HEK293 (cell line): ENCODE data around the gene SPECC1.

Source experiments
- CTCF ChIA-PET: fragments of 350-600 bp; formaldehyde crosslinking; extraction: SDS; loops from one replicate; lab custom pipeline; 2021; ENCODE audit warnings: antibody characterized with exemption; lab: Yijun Ruan, JAX
- POLR2A ChIA-PET: fragments of 300-600 bp; formaldehyde crosslinking; extraction: SDS; loops from one replicate; lab custom pipeline; 2020; ENCODE audit warnings: antibody characterized with exemption, inconsistent platforms; lab: Yijun Ruan, JAX
- H3K27ac ChIP-seq: fragments of 200-500 bp; sonication (Bioruptor generic); 2 replicates; pipeline ENCODE4 v1.5.1; 2014; ENCODE audit warnings: low read depth, low read length, control low read depth, inconsistent platforms; ENCODE audit errors: extremely low read depth
- H3K36me3 ChIP-seq, 2 experiments: fragments of 200-500 bp in 1 of 2; sonication (Bioruptor generic) in 1 of 2; 1 replicate in 1 of 2; 2 replicates in 1 of 2; pipeline ENCODE4 v1.5.1; 2014 to 2017; ENCODE audit warnings: inconsistent platforms in 2 of 2, low read length in 2 of 2; ENCODE audit not compliant: control insufficient read depth in 2 of 2, insufficient read depth in 1 of 2
- H3K4me1 ChIP-seq: fragments of 200-500 bp; sonication (Bioruptor generic); 2 replicates; pipeline ENCODE4 v1.5.1; 2014; ENCODE audit warnings: mild to moderate bottlenecking, low read length, inconsistent platforms; ENCODE audit not compliant: control insufficient read depth, insufficient read depth
- H3K4me3 ChIP-seq: 2 replicates; pipeline ENCODE4 v1.5.1; 2011; ENCODE audit warnings: low read depth, mild to moderate bottlenecking, control low read depth, low read length, moderate library complexity
- H3K9me3 ChIP-seq: fragments of 200-500 bp; sonication (Bioruptor generic); 2 replicates; pipeline ENCODE4 v1.5.1; 2014; ENCODE audit warnings: low read depth, low read length, inconsistent platforms; ENCODE audit not compliant: control insufficient read depth, insufficient read depth
- BCL6B ChIP-seq: fragments of 450-650 bp; formaldehyde crosslinking; IDR thresholded peaks from 2 replicates; pipeline ENCODE4 v1.5.1; 2017; ENCODE audit warnings: missing biosample characterization, missing genetic modification characterization
- HOXC10 ChIP-seq: sonication (generic); formaldehyde crosslinking; IDR thresholded peaks from 2 replicates; pipeline ENCODE4 v1.8.1; 2023; ENCODE audit warnings: mild to moderate bottlenecking, missing genetic modification reagents
- RBAK ChIP-seq: fragments of 450-650 bp; formaldehyde crosslinking; IDR thresholded peaks from 2 replicates; pipeline ENCODE4 v1.5.1; 2016; ENCODE audit warnings: missing biosample characterization, missing genetic modification characterization
- REST ChIP-seq: fragments of 450-650 bp; formaldehyde crosslinking; IDR thresholded peaks from 2 replicates; pipeline ENCODE4 v1.5.1; 2016; ENCODE audit warnings: missing biosample characterization, missing genetic modification characterization
- SALL2 ChIP-seq: fragments of 450-650 bp; formaldehyde crosslinking; IDR thresholded peaks from 2 replicates; pipeline ENCODE4 v1.5.0; 2017; ENCODE audit warnings: missing biosample characterization, mild to moderate bottlenecking, missing genetic modification characterization, borderline replicate concordance
- SETDB1 ChIP-seq: IDR thresholded peaks from one replicate; pipeline ENCODE4 v1.6.1; 2017; ENCODE audit warnings: mild to moderate bottlenecking, low read length, moderate library complexity, mixed read lengths; ENCODE audit not compliant: insufficient read length
- SP2 ChIP-seq: fragments of 450-650 bp; formaldehyde crosslinking; IDR thresholded peaks from 2 replicates; pipeline ENCODE4 v1.5.1; 2016; ENCODE audit warnings: missing biosample characterization, missing genetic modification characterization
- TCF7L2 ChIP-seq: IDR thresholded peaks from 2 replicates; pipeline ENCODE4 v1.6.1; 2011; ENCODE audit warnings: low read depth, mild to moderate bottlenecking, inconsistent platforms, low read length, moderate library complexity, borderline replicate concordance
- ZBTB48 ChIP-seq: fragments of 450-650 bp; formaldehyde crosslinking; IDR thresholded peaks from 2 replicates; pipeline ENCODE4 v1.5.1; 2016; ENCODE audit warnings: missing biosample characterization, missing genetic modification characterization
- ZNF133 ChIP-seq: fragments of 450-650 bp; formaldehyde crosslinking; IDR thresholded peaks from 2 replicates; pipeline ENCODE4 v1.5.1; 2016; ENCODE audit warnings: missing biosample characterization, missing genetic modification characterization
- ZNF155 ChIP-seq: fragments of 450-650 bp; formaldehyde crosslinking; IDR thresholded peaks from 2 replicates; pipeline ENCODE4 v1.5.1; 2016; ENCODE audit warnings: missing biosample characterization, missing genetic modification characterization
- ZNF2 ChIP-seq: fragments of 450-650 bp; formaldehyde crosslinking; IDR thresholded peaks from 2 replicates; pipeline ENCODE4 v1.5.1; 2016; ENCODE audit warnings: missing biosample characterization, missing genetic modification characterization
- ZNF211 ChIP-seq: fragments of 450-650 bp; formaldehyde crosslinking; IDR thresholded peaks from 2 replicates; pipeline ENCODE4 v1.5.1; 2016; ENCODE audit warnings: low read depth, missing biosample characterization, missing genetic modification characterization
- ZNF280D ChIP-seq: fragments of 450-650 bp; formaldehyde crosslinking; IDR thresholded peaks from 2 replicates; pipeline ENCODE4 v1.5.1; 2016; ENCODE audit warnings: missing biosample characterization, missing genetic modification characterization
- ZNF350 ChIP-seq: fragments of 450-650 bp; formaldehyde crosslinking; IDR thresholded peaks from 2 replicates; pipeline ENCODE4 v1.5.0; 2017; ENCODE audit warnings: missing biosample characterization, mild to moderate bottlenecking, missing genetic modification characterization
- ZNF416 ChIP-seq: fragments of 450-650 bp; formaldehyde crosslinking; IDR thresholded peaks from 2 replicates; pipeline ENCODE4 v1.5.1; 2016; ENCODE audit warnings: missing biosample characterization, missing genetic modification characterization
- ZNF513 ChIP-seq: fragments of 450-650 bp; IDR thresholded peaks from 2 replicates; pipeline ENCODE4 v1.5.1; 2018; ENCODE audit warnings: missing biosample characterization, missing genetic modification characterization
- ZNF610 ChIP-seq: fragments of 450-650 bp; formaldehyde crosslinking; IDR thresholded peaks from 2 replicates; pipeline ENCODE4 v1.5.1; 2016; ENCODE audit warnings: missing biosample characterization, missing genetic modification characterization, borderline replicate concordance
- ZNF670 ChIP-seq: fragments of 450-650 bp; formaldehyde crosslinking; IDR thresholded peaks from 2 replicates; pipeline ENCODE4 v1.5.1; 2016; ENCODE audit warnings: missing biosample characterization, missing genetic modification characterization, low read depth
- ZSCAN16 ChIP-seq: fragments of 450-650 bp; formaldehyde crosslinking; IDR thresholded peaks from 2 replicates; pipeline ENCODE4 v1.5.1; 2016; ENCODE audit warnings: missing biosample characterization, missing genetic modification characterization

SPECC1 gene

GRCh38 chr17:20291853-20292252 lies 282.7 kb downstream of the SPECC1 start:
- H3K4me3 ChIP-seq, result no peak overlapping the region
- no peak for TF ChIP-seq RBAK (tag by site-specific recombination)
- TF ChIP-seq ZNF670 (tag by site-specific recombination), result no peak
- TF ChIP-seq ZNF155 (tag by site-specific recombination), result no peak
- TF ChIP-seq BCL6B (tag by site-specific recombination), result no peak
- TF ChIP-seq ZNF416 (tag by site-specific recombination), result no peak
- no peak for TF ChIP-seq ZNF211 (tag by site-specific recombination)
- TF ChIP-seq ZNF513 (tag by site-specific recombination), result no peak
- no peak for TF ChIP-seq ZSCAN16 (tag by site-specific recombination)
- TF ChIP-seq ZNF350 (tag by site-specific recombination), result no peak
- no peak for TF ChIP-seq SETDB1
- no peak for TF ChIP-seq ZNF280D (tag by site-specific recombination)
- no peak for TF ChIP-seq ZNF610 (tag by site-specific recombination)
- no peak for TF ChIP-seq SALL2
- no peak for TF ChIP-seq HOXC10
- TF ChIP-seq ZNF2 (tag by site-specific recombination), result no peak
- TF ChIP-seq ZNF133 (tag by site-specific recombination), result no peak
- no peak for TF ChIP-seq TCF7L2
- no peak for TF ChIP-seq SP2 (tag by site-specific recombination)
- no peak for TF ChIP-seq ZBTB48 (tag by site-specific recombination)
- no peak for TF ChIP-seq REST
- H3K9me3 ChIP-seq, result no peaks in the 10 kb centered on the region
- H3K36me3 ChIP-seq, result peaks cover 0 to 3% of the 10 kb centered on the region in 2 experiments; a peak in 2 of 3 replicates
- no peak overlapping the region for H3K27ac ChIP-seq
- CTCF ChIA-PET, result interaction anchor here (0.8 kb wide), 1 partner anchor 65 kb away, joined by 3 read pairs; no protein-coding TSS in a partner anchor
- no peaks in the 10 kb centered on the region for H3K4me1 ChIP-seq
- POLR2A ChIA-PET, result no interaction called here
